GM20431 (cell line): Measurements from ENCODE around the gene LTK.

Source experiments
- in situ Hi-C: fragments of 300-500 bp; cut with MseI, MboI; formaldehyde crosslinking; loops from one replicate; pipeline ENCODE4 v1.15.0; 2020; ENCODE audit warnings: low sequenced_read_pairs; ENCODE audit not compliant: unreplicated experiment

LTK gene

GRCh38 chr15:41501191-41501917, 12.3 kb downstream of the LTK start:
- in situ Hi-C loops, result no loop called here

GRCh38 chr15:41499109-41499851, 14.3 kb downstream of the LTK start:
- in situ Hi-C loops, result no loop called here

- in situ Hi-C loops, result no loop called here
Observed at GRCh38 chr15:41498657-41499056, 15.0 kb downstream of the LTK start.

GRCh38 chr15:41495736-41496599, 17.7 kb downstream of the LTK start:
- in situ Hi-C loops, result no loop called here

GRCh38 chr15:41494922-41495735, 18.5 kb downstream of the LTK start:
- in situ Hi-C loops, result no loop called here

- in situ Hi-C loops, result no loop called here
Observed at GRCh38 chr15:41494190-41494921, 19.3 kb downstream of the LTK start.

GRCh38 chr15:41493902-41494189, 19.8 kb downstream of the LTK start:
- in situ Hi-C loops, result no loop called here

GRCh38 chr15:41493205-41493901, 20.3 kb downstream of the LTK start, which contains the start of gene ITPKA:
Gene ITPKA, plus strand, starts transcription at chr15:41493874. Its CDS starts 54 bp downstream, at chr15:41493928.
- in situ Hi-C loops, result no loop called here

- in situ Hi-C loops, result no loop called here
Observed at GRCh38 chr15:41492597-41493204, 20.9 kb downstream of the LTK start.

- in situ Hi-C loops, result no loop called here
Observed at GRCh38 chr15:41491889-41492288, 21.7 kb downstream of the LTK start.

GRCh38 chr15:41490355-41490754, 23.3 kb downstream of the LTK start:
- in situ Hi-C loops, result no loop called here

- in situ Hi-C loops, result no loop called here
Observed at GRCh38 chr15:41489641-41490040, 24.0 kb downstream of the LTK start.

GRCh38 chr15:41487802-41488201, 25.8 kb downstream of the LTK start:
- in situ Hi-C loops, result no loop called here

- in situ Hi-C loops, result no loop called here
Observed at GRCh38 chr15:41487381-41487780, 26.2 kb downstream of the LTK start.

- in situ Hi-C loops, result no loop called here
Observed at GRCh38 chr15:41486286-41486685, 27.3 kb downstream of the LTK start.

- in situ Hi-C loops, result no loop called here
Observed at GRCh38 chr15:41484937-41485625, 28.5 kb downstream of the LTK start.

GRCh38 chr15:41483519-41483918, 30.1 kb downstream of the LTK start:
- in situ Hi-C loops, result no loop called here

- in situ Hi-C loops, result no loop called here
Observed at GRCh38 chr15:41483115-41483514, 30.5 kb downstream of the LTK start.
